ENCODE measurements around the gene SIRT3.

Gene SIRT3

GRCh38 chr11:235997-236773, at the start of gene SIRT3:
SIRT3 (minus strand) TSS chr11:236342; CDS start chr11:236328, 14 bp downstream.
- no peak for FAIRE-seq

GRCh38 chr11:285894-286220, 49.7 kb upstream of the SIRT3 start:
- FAIRE-seq: no peak

GRCh38 chr11:285021-285893, 49.1 kb upstream of the SIRT3 start:
- no peak for FAIRE-seq

- no peak for FAIRE-seq
These were observed 48.2 kb upstream of the SIRT3 start for GRCh38 chr11:284105-285020.

- FAIRE-seq: no peak
These were observed 47.4 kb upstream of the SIRT3 start for GRCh38 chr11:283405-284104.

- FAIRE-seq: no peak
These were observed 46.7 kb upstream of the SIRT3 start for GRCh38 chr11:282630-283360.

- no peak for FAIRE-seq
These were observed 46.0 kb upstream of the SIRT3 start for GRCh38 chr11:282171-282570.

GRCh38 chr11:281486-282161, 45.5 kb upstream of the SIRT3 start:
- FAIRE-seq: no peak

- no peak for FAIRE-seq
These were observed 44.8 kb upstream of the SIRT3 start for GRCh38 chr11:280706-281485.

GRCh38 chr11:279966-280705, 44.0 kb upstream of the SIRT3 start:
- FAIRE-seq: no peak

GRCh38 chr11:279040-279965, 43.2 kb upstream of the SIRT3 start:
- FAIRE-seq: no peak

GRCh38 chr11:278001-278951, 42.1 kb upstream of the SIRT3 start, which contains the start of gene NLRP6:
NLRP6 (plus strand) TSS chr11:278407; CDS start chr11:278570, 163 bp downstream.
- no peak for FAIRE-seq

GRCh38 chr11:276219-276618, 40.1 kb upstream of the SIRT3 start:
- no peak for FAIRE-seq

- FAIRE-seq: no peak
These were observed 36.7 kb upstream of the SIRT3 start for GRCh38 chr11:272931-273198.

- FAIRE-seq: no peak
These were observed 36.2 kb upstream of the SIRT3 start for GRCh38 chr11:272195-272930.

GRCh38 chr11:271319-271715, 35.2 kb upstream of the SIRT3 start:
- FAIRE-seq: no peak
